Bronchial epithelial cell (primary cell): ENCODE measurements around the gene SLC25A25. TPM values are rescaled to one million over a fixed set of nuclear protein-coding genes. Genes with fewer than 3 reads are reported as not detected.
A peak's percentile ranks its signal among the peaks of the same experiment; 100 is the strongest.
"Not testable (repeated sequence)": the region's sequence is repeated elsewhere in the genome, so short reads cannot be mapped to it uniquely, and the experiment has no call there.

Experiments used
- DNase-seq: peaks from one replicate; pipeline ENCODE4 v3.0.0-alpha.2; 2010; ENCODE audit warnings: low read depth
- FAIRE-seq: peaks from 2 replicates; lab custom pipeline; 2011; peaks lifted over from hg19 to GRCh38; lab: Jason Lieb, UNC
- H3K27me3 ChIP-seq: 2 replicates; pipeline ENCODE4 v1.5.1; 2011; ENCODE audit warnings: low read length; ENCODE audit not compliant: control insufficient read depth, insufficient read depth
- H3K36me3 ChIP-seq: 2 replicates; pipeline ENCODE4 v1.5.1; 2011; ENCODE audit warnings: low read length; ENCODE audit not compliant: control insufficient read depth, insufficient read depth
- H3K4me3 ChIP-seq: 2 replicates; pipeline ENCODE4 v1.5.1; 2011; ENCODE audit warnings: mild to moderate bottlenecking, low read depth, low read length, control low read depth
- CTCF ChIP-seq: IDR thresholded peaks from 2 replicates; pipeline ENCODE4 v1.5.1; 2011; ENCODE audit warnings: mild to moderate bottlenecking, moderate library complexity, low read length, control low read depth, inconsistent platforms; ENCODE audit not compliant: insufficient read depth, severe bottlenecking
- total RNA-seq: library from RNA; depleted of rRNA; stranded (reverse); fragments of >200 nt; gene quantifications from 2 replicates; pipeline ENCODE4 v1.2.1, GENCODE V29; 2014

Gene SLC25A25
- total RNA-seq, 1 donor from 2014 or later: 12.6 TPM

DNA sequence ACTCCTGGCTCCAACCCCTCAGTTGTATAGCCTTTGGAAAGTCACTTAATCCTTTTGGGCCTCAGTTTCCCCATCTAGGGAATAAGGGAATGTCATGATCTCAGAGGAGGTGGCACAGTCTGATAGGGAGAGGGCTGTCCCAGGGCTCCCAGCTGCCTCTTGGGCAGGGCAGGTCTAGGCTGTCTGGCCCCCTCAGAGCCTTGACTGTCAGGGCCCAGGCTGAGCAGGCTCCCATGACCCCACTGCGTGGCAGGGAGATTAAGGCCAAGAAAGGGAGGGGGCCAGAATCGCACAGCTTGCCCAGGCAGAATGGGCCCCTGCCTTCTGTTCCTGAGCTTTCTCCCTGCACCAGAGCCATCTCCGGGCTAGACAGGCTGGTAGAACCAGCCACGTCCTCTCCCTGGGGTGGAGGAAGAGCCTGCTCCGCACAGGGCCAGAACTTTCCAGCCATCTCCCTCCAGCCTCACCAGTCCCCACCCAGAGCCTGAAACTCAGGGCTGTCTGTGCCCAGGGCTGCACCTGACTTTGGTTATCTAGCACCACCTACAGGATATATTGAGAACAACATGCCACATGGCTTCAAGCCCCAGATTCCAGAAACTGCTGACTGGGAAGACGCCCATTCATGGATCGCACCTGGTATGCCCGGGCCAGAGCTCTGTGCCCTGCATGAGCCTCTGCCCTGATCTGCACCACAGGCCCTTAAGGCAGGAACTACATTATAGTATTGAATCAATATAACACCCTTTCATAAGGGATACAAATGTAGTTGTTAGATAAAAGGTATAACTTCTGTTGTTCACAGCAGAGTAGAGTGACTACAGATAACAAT, 33.0 kb upstream of the SLC25A25 start:
- TF ChIP-seq CTCF: peak; percentile 80
- Histone ChIP-seq H3K27me3 (no peaks in the 10 kb centered on the region), H3K4me3 (no peak overlapping the region), H3K36me3 (no peaks in the 10 kb centered on the region)
- DNase-seq: peak; percentile 81
- no peak for FAIRE-seq

DNA sequence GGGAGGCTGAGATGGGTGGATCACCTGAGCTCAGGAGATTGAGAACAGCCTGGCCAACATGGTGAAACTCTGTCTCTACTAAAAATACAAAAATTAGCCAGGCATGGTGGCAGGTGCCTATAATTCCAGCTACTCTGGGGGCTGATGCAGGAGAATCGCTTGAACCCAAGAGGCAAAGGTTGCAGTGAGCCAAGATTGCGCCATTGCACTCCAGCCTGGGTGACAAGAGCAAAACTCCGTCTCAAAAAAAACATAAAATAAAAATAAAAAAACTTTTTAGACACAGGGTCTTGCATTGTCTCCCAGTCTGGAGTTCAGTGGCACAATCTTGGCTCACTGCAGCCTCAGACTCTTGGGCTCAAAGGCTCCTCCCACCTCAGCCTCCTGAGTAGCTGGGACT, 31.5 kb upstream of the SLC25A25 start:
- H3K36me3 ChIP-seq, H3K27me3 ChIP-seq, H3K4me3 ChIP-seq, DNase-seq, FAIRE-seq: not testable (repeated sequence)

DNA sequence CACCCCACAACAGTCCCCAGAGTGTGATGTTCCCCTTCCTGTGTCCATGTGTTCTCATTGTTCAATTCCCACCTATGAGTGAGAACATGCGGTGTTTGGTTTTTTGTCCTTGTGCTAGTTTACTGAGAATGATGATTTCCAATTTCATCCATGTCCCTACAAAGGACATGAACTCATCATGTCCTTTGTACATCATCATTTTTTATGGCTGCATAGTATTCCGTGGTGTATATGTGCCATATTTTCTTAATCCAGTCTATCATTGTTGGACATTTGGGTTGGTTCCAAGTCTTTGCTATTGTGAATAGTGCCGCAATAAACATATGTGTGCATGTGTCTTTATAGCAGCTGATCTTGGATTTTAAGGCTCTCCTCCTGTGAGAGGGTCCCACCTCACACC, 27.2 kb upstream of the SLC25A25 start:
- H3K36me3 ChIP-seq, H3K27me3 ChIP-seq, DNase-seq, FAIRE-seq, H3K4me3 ChIP-seq: not testable (repeated sequence)

- H3K36me3 ChIP-seq: no peaks in the 10 kb centered on the region
- peaks cover 2% of the 10 kb centered on the region for H3K27me3 ChIP-seq
- no peak for TF ChIP-seq CTCF
- DNase-seq (no peak), FAIRE-seq (no peak)
- H3K4me3 ChIP-seq: no peak overlapping the region
These were observed 26.0 kb upstream of the SLC25A25 start for GRCh38 chr9:128042043-128042442.

- DNase-seq (no peak), FAIRE-seq (no peak)
- Histone ChIP-seq H3K27me3 (peaks cover 2% of the 10 kb centered on the region), H3K4me3 (no peak overlapping the region), H3K36me3 (no peaks in the 10 kb centered on the region)
- TF ChIP-seq CTCF: no peak
These were observed 24.6 kb upstream of the SLC25A25 start for GRCh38 chr9:128043467-128043868.

DNA sequence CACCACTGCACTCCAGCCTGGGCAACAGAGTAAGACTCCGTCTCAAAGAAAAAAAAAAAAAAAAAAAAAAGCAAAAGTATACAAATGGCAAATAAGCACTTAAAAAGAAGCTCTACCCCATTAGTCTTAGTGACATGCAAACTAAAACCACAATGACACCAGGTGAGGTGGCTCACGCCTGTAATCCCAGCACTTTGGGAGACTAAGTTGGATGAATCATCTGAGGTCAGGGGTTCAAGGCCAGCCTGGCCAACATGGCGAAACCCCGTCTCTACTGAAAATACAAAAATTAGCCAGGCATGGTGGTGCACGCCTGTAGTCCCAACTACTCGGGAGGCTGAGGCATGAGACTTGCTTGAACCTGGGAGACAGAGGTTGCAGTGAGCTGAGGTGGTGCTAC, 22.6 kb upstream of the SLC25A25 start:
- not testable (repeated sequence) for FAIRE-seq, H3K27me3 ChIP-seq, DNase-seq

DNA sequence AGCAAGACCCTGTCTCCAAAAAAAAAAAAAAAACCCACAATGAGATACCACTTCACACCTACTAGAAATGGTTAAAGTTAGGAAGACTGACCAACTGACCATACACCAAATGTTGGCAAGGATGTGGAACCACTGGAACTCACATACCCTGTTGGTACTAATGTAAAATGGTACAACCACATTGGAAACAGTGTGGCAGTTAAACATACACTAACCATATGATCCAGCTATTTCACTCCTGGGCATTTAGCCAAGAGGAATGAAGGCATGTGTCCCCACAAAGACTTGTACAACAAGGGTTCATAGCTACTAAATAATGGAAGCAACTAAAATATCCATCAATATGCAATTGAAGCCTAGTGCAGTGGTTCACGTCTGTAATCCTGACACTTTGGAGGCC, 22.2 kb upstream of the SLC25A25 start:
- DNase-seq (no peak), FAIRE-seq (no peak)
- no peak for TF ChIP-seq CTCF
- Histone ChIP-seq H3K4me3 (no peak overlapping the region), H3K36me3 (no peaks in the 10 kb centered on the region), H3K27me3 (peaks cover 2% of the 10 kb centered on the region)

More for the DNA sequence above, 22.6 kb upstream of the SLC25A25 start:
- not testable (repeated sequence) for H3K36me3 ChIP-seq, H3K4me3 ChIP-seq
